SK-N-SH treated with all-trans-retinoic acid at 6 μM for 48 hours (cell line): Measurements from ENCODE around the gene GPSM1.

Experiments
- ATAC-seq: fragments of 200-7000 bp; cut with Tn5 transposase; 3 replicates; pipeline ENCODE4 v1.9.1; 2020; ENCODE audit warnings: mild to moderate bottlenecking, moderate library complexity
- ARNTL ChIP-seq: fragments of 450-650 bp; formaldehyde crosslinking; IDR thresholded peaks from 2 replicates; pipeline ENCODE4 v1.5.0; 2020; ENCODE audit warnings: low read depth, mild to moderate bottlenecking, moderate library complexity, borderline replicate concordance
- BACH2 ChIP-seq: fragments of 250-450 bp; sonication (Bioruptor Pico); IDR thresholded peaks from 2 replicates; pipeline ENCODE4 v1.9.0; 2021; ENCODE audit warnings: mild to moderate bottlenecking, borderline replicate concordance
- CSDC2 ChIP-seq: fragments of 250-450 bp; sonication (Bioruptor Pico); IDR thresholded peaks from 2 replicates; pipeline ENCODE4 v1.5.0; 2020; ENCODE audit warnings: mild to moderate bottlenecking, moderate library complexity
- ESRRG ChIP-seq: fragments of 250-450 bp; sonication (Bioruptor Pico); IDR thresholded peaks from 2 replicates; pipeline ENCODE4 v1.6.1; 2021; ENCODE audit warnings: mild to moderate bottlenecking
- OSR1 ChIP-seq: fragments of 250-450 bp; sonication (Bioruptor Pico); IDR thresholded peaks from 2 replicates; pipeline ENCODE4 v1.8.0; 2022; ENCODE audit warnings: moderate library complexity, mild to moderate bottlenecking, inconsistent platforms
- PPARA ChIP-seq: fragments of 250-450 bp; sonication (Bioruptor Pico); IDR thresholded peaks from 2 replicates; pipeline ENCODE4 v1.5.0; 2020; ENCODE audit warnings: mild to moderate bottlenecking, borderline replicate concordance
- RARB ChIP-seq: fragments of 250-450 bp; sonication (Bioruptor Pico); IDR thresholded peaks from 2 replicates; pipeline ENCODE4 v1.8.0; 2021; ENCODE audit warnings: mild to moderate bottlenecking, moderate library complexity
- SNAI2 ChIP-seq: fragments of 250-450 bp; sonication (Bioruptor Pico); IDR thresholded peaks from 2 replicates; pipeline ENCODE4 v1.5.0; 2020; ENCODE audit warnings: mild to moderate bottlenecking, moderate library complexity
- TCF4 ChIP-seq: fragments of 250-450 bp; sonication (Bioruptor Pico); IDR thresholded peaks from 2 replicates; pipeline ENCODE4 v1.8.0; 2021; ENCODE audit warnings: mild to moderate bottlenecking, moderate library complexity, borderline replicate concordance
- TOX ChIP-seq: fragments of 250-450 bp; sonication (Bioruptor Pico); IDR thresholded peaks from 2 replicates; pipeline ENCODE4 v1.8.0; 2021; ENCODE audit warnings: mild to moderate bottlenecking, moderate library complexity, borderline replicate concordance
- ZC3H10 ChIP-seq: fragments of 250-450 bp; sonication (Bioruptor Pico); IDR thresholded peaks from 2 replicates; pipeline ENCODE4 v1.5.1; 2021; ENCODE audit warnings: mild to moderate bottlenecking, moderate library complexity
- ZFP3 ChIP-seq: fragments of 250-450 bp; sonication (Bioruptor Pico); IDR thresholded peaks from 2 replicates; pipeline ENCODE4 v1.5.0; 2020; ENCODE audit warnings: mild to moderate bottlenecking, moderate library complexity
- ZNF565 ChIP-seq: fragments of 450-650 bp; formaldehyde crosslinking; conservative IDR thresholded peaks from 2 replicates; pipeline ENCODE4 v1.5.0; 2020; ENCODE audit warnings: low read depth, mild to moderate bottlenecking, moderate library complexity
- ZNF70 ChIP-seq: fragments of 450-650 bp; formaldehyde crosslinking; IDR thresholded peaks from 2 replicates; pipeline ENCODE4 v1.5.0; 2020; ENCODE audit warnings: mild to moderate bottlenecking, moderate library complexity
- ZNF8 ChIP-seq: fragments of 450-650 bp; formaldehyde crosslinking; IDR thresholded peaks from 2 replicates; pipeline ENCODE4 v1.5.0; 2020; ENCODE audit warnings: mild to moderate bottlenecking, moderate library complexity
- TF ChIP-seq, protein P1 (sequence below): fragments of 250-450 bp; sonication (Bioruptor Pico); IDR thresholded peaks from 2 replicates; pipeline ENCODE4 v1.5.1; 2020; ENCODE audit warnings: low read depth, mild to moderate bottlenecking, moderate library complexity
- TF ChIP-seq, protein P2 (sequence below): fragments of 250-450 bp; sonication (Bioruptor Pico); IDR thresholded peaks from 2 replicates; pipeline ENCODE4 v1.5.1; 2021; ENCODE audit warnings: mild to moderate bottlenecking, moderate library complexity
- TF ChIP-seq, protein P3 (sequence below): fragments of 250-450 bp; sonication (Bioruptor Pico); IDR thresholded peaks from 2 replicates; pipeline ENCODE4 v1.5.0; 2020; ENCODE audit warnings: mild to moderate bottlenecking, moderate library complexity
- TF ChIP-seq, protein P4 (sequence below): fragments of 250-450 bp; sonication (Bioruptor Pico); IDR thresholded peaks from 2 replicates; pipeline ENCODE4 v1.8.0; 2021; ENCODE audit warnings: low read depth, mild to moderate bottlenecking, moderate library complexity, borderline replicate concordance

The GPSM1 gene

DNA sequence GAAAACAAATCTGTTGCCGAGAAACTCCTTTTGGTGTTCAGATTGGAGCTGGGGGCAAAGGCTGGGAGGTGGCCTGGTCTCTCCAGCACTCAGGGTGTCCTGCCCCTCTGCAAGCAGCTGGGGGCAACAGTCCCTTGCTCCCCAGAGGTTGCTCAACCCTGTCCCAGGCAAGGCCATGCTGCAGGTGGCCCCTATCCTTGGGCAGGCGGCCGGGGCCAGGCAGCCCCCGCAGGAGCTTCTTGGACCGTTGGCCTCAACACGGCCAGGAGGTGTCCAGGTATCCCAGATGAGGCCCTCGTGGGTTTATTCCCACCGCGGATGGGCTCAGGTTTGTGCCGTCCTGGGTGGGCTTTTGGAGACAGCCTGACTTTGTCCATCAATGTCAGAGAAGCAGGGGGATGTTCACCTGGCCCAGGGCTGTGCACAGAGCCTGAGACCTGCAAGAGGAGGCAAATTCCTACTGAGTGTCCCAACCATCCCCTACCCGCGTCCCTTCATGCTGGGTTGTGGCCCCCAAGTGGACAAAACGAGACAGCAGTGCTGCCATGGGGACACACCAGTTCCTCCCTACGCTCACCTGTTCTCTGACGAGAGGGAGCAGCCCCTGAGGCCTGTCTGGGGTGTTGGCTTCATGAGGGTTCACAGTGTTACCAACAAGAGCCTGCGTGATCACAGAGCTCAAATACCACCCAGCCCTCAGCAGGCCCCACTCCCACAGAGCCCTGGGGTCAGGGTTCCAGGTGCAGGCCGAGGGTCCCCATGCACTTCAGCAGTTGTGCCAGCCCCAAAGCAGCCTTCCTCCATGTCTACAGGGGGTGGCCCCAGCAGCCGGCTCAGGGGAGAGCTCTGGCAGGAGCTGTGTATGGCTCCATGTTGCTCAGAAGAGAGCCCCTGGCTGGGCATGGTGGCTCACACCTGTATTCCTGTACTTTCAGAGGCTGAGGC, 14.0 kb upstream of the GPSM1 start:
- peak; percentile 18; the same call in 1 of the 3 replicates for ATAC-seq
- TF ChIP-seq CSDC2 (CRISPR knock-in tag) = no peak
- no peak for TF ChIP-seq OSR1
- TF ChIP-seq, protein P1, sequence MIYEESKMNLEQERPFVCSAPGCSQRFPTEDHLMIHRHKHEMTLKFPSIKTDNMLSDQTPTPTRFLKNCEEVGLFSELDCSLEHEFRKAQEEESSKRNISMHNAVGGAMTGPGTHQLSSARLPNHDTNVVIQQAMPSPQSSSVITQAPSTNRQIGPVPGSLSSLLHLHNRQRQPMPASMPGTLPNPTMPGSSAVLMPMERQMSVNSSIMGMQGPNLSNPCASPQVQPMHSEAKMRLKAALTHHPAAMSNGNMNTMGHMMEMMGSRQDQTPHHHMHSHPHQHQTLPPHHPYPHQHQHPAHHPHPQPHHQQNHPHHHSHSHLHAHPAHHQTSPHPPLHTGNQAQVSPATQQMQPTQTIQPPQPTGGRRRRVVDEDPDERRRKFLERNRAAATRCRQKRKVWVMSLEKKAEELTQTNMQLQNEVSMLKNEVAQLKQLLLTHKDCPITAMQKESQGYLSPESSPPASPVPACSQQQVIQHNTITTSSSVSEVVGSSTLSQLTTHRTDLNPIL (CRISPR knock-in tag) = no peak
- TF ChIP-seq, protein P2, sequence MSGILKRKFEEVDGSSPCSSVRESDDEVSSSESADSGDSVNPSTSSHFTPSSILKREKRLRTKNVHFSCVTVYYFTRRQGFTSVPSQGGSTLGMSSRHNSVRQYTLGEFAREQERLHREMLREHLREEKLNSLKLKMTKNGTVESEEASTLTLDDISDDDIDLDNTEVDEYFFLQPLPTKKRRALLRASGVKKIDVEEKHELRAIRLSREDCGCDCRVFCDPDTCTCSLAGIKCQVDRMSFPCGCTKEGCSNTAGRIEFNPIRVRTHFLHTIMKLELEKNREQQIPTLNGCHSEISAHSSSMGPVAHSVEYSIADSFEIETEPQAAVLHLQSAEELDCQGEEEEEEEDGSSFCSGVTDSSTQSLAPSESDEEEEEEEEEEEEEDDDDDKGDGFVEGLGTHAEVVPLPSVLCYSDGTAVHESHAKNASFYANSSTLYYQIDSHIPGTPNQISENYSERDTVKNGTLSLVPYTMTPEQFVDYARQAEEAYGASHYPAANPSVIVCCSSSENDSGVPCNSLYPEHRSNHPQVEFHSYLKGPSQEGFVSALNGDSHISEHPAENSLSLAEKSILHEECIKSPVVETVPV (CRISPR knock-in tag) = no peak
- TF ChIP-seq, protein P3, sequence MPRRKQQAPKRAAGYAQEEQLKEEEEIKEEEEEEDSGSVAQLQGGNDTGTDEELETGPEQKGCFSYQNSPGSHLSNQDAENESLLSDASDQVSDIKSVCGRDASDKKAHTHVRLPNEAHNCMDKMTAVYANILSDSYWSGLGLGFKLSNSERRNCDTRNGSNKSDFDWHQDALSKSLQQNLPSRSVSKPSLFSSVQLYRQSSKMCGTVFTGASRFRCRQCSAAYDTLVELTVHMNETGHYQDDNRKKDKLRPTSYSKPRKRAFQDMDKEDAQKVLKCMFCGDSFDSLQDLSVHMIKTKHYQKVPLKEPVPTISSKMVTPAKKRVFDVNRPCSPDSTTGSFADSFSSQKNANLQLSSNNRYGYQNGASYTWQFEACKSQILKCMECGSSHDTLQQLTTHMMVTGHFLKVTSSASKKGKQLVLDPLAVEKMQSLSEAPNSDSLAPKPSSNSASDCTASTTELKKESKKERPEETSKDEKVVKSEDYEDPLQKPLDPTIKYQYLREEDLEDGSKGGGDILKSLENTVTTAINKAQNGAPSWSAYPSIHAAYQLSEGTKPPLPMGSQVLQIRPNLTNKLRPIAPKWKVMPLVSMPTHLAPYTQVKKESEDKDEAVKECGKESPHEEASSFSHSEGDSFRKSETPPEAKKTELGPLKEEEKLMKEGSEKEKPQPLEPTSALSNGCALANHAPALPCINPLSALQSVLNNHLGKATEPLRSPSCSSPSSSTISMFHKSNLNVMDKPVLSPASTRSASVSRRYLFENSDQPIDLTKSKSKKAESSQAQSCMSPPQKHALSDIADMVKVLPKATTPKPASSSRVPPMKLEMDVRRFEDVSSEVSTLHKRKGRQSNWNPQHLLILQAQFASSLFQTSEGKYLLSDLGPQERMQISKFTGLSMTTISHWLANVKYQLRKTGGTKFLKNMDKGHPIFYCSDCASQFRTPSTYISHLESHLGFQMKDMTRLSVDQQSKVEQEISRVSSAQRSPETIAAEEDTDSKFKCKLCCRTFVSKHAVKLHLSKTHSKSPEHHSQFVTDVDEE (CRISPR knock-in tag) = no peak
- no peak for TF ChIP-seq PPARA
- TF ChIP-seq ARNTL (CRISPR knock-in tag) = no peak
- TF ChIP-seq TCF4 = no peak
- no peak for TF ChIP-seq ZNF8 (CRISPR knock-in tag)
- TF ChIP-seq BACH2 = no peak
- no peak for TF ChIP-seq SNAI2 (CRISPR knock-in tag)
- no peak for TF ChIP-seq ZNF565 (CRISPR knock-in tag)
- no peak for TF ChIP-seq RARB (CRISPR knock-in tag)
- TF ChIP-seq ZNF70 (CRISPR knock-in tag) = no peak

DNA sequence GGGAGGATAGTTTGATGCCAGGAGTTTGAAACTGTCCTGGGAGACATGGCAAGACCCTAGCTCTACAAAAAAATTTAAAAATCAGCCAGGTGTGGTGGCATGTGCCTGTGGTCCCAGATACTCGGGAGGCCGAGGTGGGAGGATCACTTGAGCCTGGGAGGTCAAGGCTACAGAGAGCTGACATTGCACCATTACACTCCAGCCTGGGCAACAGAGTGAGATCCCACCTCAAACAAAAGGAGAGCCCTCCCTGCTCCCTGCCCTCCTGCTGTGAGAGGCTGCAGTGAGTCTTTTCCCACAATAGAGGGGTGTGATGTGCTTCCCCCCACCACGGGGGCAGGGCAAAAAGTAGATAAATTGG, 13.3 kb upstream of the GPSM1 start:
- ATAC-seq = no peak
- TF ChIP-seq ESRRG (CRISPR knock-in tag) = no peak
- TF ChIP-seq, protein P3 (CRISPR knock-in tag) = no peak
- TF ChIP-seq TOX (CRISPR knock-in tag) = no peak
- TF ChIP-seq ZFP3 (CRISPR knock-in tag) = no peak
- no peak for TF ChIP-seq TCF4
- no peak for TF ChIP-seq ZC3H10 (CRISPR knock-in tag)
- TF ChIP-seq, protein P1 (CRISPR knock-in tag) = no peak
- TF ChIP-seq ZNF565 (CRISPR knock-in tag) = no peak
- TF ChIP-seq SNAI2 (CRISPR knock-in tag) = no peak
- no peak for TF ChIP-seq OSR1
- no peak for TF ChIP-seq PPARA
- TF ChIP-seq, protein P4, sequence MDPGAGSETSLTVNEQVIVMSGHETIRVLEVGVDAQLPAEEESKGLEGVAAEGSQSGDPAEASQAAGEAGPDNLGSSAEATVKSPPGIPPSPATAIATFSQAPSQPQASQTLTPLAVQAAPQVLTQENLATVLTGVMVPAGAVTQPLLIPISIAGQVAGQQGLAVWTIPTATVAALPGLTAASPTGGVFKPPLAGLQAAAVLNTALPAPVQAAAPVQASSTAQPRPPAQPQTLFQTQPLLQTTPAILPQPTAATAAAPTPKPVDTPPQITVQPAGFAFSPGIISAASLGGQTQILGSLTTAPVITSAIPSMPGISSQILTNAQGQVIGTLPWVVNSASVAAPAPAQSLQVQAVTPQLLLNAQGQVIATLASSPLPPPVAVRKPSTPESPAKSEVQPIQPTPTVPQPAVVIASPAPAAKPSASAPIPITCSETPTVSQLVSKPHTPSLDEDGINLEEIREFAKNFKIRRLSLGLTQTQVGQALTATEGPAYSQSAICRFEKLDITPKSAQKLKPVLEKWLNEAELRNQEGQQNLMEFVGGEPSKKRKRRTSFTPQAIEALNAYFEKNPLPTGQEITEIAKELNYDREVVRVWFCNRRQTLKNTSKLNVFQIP (CRISPR knock-in tag) = no peak
